Uterus (tissue), 2 donors: ENCODE measurements around the gene THAP10.

Experiments
- CTCF ChIP-seq, 4 experiments: fragments of 200-600 bp in 2 of 4; fragments of 450-650 bp in 2 of 4; sonication (generic) in 2 of 4; IDR thresholded peaks; one replicate each; pipeline ENCODE4 v1.5.1; 2016 to 2019; ENCODE audit warnings: antibody characterized with exemption in 4 of 4, mild to moderate bottlenecking in 2 of 4, moderate library complexity in 1 of 4
- POLR2A ChIP-seq, 2 donors: fragments of 450-650 bp; IDR thresholded peaks; one replicate each; pipeline ENCODE4 v1.6.1; 2016; ENCODE audit warnings: antibody characterized with exemption in 2 of 2, mild to moderate bottlenecking in 1 of 2, moderate library complexity in 1 of 2

GRCh38 chr15:70936326-70936725 is 44.1 kb upstream of the THAP10 start:
- TF ChIP-seq CTCF (IDR thresholded peaks at IDR 0.05) (no peak), POLR2A (IDR thresholded peaks at IDR 0.05) (no peak)
